GM12874 (cell line): ENCODE results near the gene BRMS1.

ENCODE experiments used
- CTCF ChIP-seq: IDR thresholded peaks from 2 replicates; pipeline ENCODE4 v1.5.1; 2011; ENCODE audit warnings: low read depth, mild to moderate bottlenecking, control low read depth, low read length, moderate library complexity; ENCODE audit not compliant: insufficient read depth

BRMS1 gene

GRCh38 chr11:66312549-66313320, 32.2 kb downstream of the BRMS1 start:
- TF ChIP-seq CTCF = no peak

- no peak for TF ChIP-seq CTCF
Observed at GRCh38 chr11:66311965-66312548, 32.8 kb downstream of the BRMS1 start.

- peak; percentile 92 for TF ChIP-seq CTCF
Observed at GRCh38 chr11:66311470-66311964, 33.4 kb downstream of the BRMS1 start.

- no peak for TF ChIP-seq CTCF
Observed at GRCh38 chr11:66310324-66310723, 34.6 kb downstream of the BRMS1 start.

- no peak for TF ChIP-seq CTCF
Observed at GRCh38 chr11:66309475-66309874, 35.4 kb downstream of the BRMS1 start.

DNA sequence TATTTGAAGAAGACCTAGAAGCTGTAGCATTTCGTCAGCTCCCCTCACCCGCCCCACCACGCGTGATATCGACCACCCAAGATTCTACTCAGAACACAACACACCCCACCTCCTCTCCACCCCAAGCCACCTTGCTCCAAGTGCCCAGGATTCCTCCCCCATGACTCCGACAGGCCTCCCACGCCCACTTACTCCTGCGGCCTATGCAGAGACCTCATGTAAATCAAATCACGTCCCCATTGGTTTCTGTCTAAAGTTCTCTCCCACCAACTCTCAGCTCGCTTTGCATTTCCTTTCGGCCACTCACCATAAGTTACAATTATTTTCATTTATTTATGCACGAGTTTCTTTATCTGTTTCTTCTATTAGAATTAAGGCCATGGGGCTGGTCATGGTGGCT, 42.2 kb downstream of the BRMS1 start:
- TF ChIP-seq CTCF = no peak

DNA sequence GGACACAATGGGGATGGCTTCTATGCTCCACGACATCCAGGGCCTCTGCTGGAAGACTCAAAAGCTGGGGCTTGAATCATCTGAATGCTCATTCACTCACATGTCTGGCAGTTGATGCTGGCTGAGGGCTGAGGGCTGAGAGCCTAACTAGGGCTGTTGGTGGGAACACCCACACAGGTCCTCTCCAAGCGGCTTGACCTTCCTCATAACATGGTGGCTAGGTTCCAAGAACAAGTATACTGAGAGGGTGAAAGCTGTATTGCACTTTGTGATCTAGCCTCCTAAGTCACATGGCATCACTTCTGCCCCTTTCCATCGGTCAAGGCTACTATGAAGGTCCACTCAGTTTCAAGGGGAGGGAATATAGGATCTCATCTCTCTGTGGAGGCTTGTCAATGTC, 45.7 kb downstream of the BRMS1 start:
- TF ChIP-seq CTCF = no peak
